Measurements from ENCODE around the gene MIER2.

GRCh38 chr19:296476-297225, 47.9 kb downstream of the MIER2 start:
- TF ChIP-seq CTCF (IDR thresholded peaks at IDR 0.05; ENCODE audit: borderline replicate concordance, extremely low read depth, low read length, poor library complexity, severe bottlenecking) (no peak), EZH2 (IDR thresholded peaks at IDR 0.05; ENCODE audit: borderline replicate concordance, low read depth, low read length, severe bottlenecking) (no peak)
